ENCODE measurements around the gene PDZRN3. TPM values are rescaled to one million over a fixed set of nuclear protein-coding genes. Genes with fewer than 3 reads are reported as not detected.

Gene PDZRN3
- total RNA-seq, 1 donor from 2014 or later: 21.9 TPM

- Mint-ChIP-seq H3K9me3 (ENCODE audit: unreplicated experiment) (peaks cover 15% of the 10 kb centered on the region), H3K4me1 (ENCODE audit: low read depth, unreplicated experiment) (peaks cover 42% of the 10 kb centered on the region)
- TF ChIP-seq CTCF (IDR thresholded peaks at IDR 0.05; ENCODE audit: partially characterized antibody, unreplicated experiment): no peak
Observed at GRCh38 chr3:73426606-73427005, 198.1 kb downstream of the PDZRN3 start.

GRCh38 chr3:73423116-73423515 is 201.6 kb downstream of the PDZRN3 start:
- no peak for TF ChIP-seq CTCF (IDR thresholded peaks at IDR 0.05; ENCODE audit: partially characterized antibody, unreplicated experiment)
- no peak overlapping the region for H3K27ac Mint-ChIP-seq (ENCODE audit: unreplicated experiment)
- H3K27me3 Mint-ChIP-seq (ENCODE audit: unreplicated experiment): peaks cover 10% of the 10 kb centered on the region
- DNase-seq: no peak
- no peak overlapping the region for H3K4me3 Mint-ChIP-seq (ENCODE audit: unreplicated experiment)
- H3K9me3 Mint-ChIP-seq (ENCODE audit: unreplicated experiment): peaks cover 11% of the 10 kb centered on the region
- no peaks in the 10 kb centered on the region for H3K36me3 Mint-ChIP-seq (ENCODE audit: unreplicated experiment)
- H3K4me1 Mint-ChIP-seq (ENCODE audit: low read depth, unreplicated experiment): peaks cover 35% of the 10 kb centered on the region

More at GRCh38 chr3:73426606-73427005, 198.1 kb downstream of the PDZRN3 start:
- H3K36me3 Mint-ChIP-seq (ENCODE audit: unreplicated experiment): no peaks in the 10 kb centered on the region
- H3K4me3 Mint-ChIP-seq (ENCODE audit: unreplicated experiment): peak overlapping the region; percentile 13
- H3K27ac Mint-ChIP-seq (ENCODE audit: unreplicated experiment): peak overlapping the region; percentile 93
- no peak for DNase-seq
- peaks cover 7% of the 10 kb centered on the region for H3K27me3 Mint-ChIP-seq (ENCODE audit: unreplicated experiment)

GRCh38 chr3:73422571-73422970 is 202.2 kb downstream of the PDZRN3 start:
- Mint-ChIP-seq H3K4me1 (ENCODE audit: low read depth, unreplicated experiment) (peaks cover 31% of the 10 kb centered on the region), H3K36me3 (ENCODE audit: unreplicated experiment) (no peaks in the 10 kb centered on the region), H3K9me3 (ENCODE audit: unreplicated experiment) (peaks cover 6% of the 10 kb centered on the region), H3K4me3 (ENCODE audit: unreplicated experiment) (no peak overlapping the region), H3K27ac (ENCODE audit: unreplicated experiment) (no peak overlapping the region), H3K27me3 (ENCODE audit: unreplicated experiment) (peaks cover 8% of the 10 kb centered on the region)
- no peak for DNase-seq
- no peak for TF ChIP-seq CTCF (IDR thresholded peaks at IDR 0.05; ENCODE audit: partially characterized antibody, unreplicated experiment)

- H3K4me3 Mint-ChIP-seq (ENCODE audit: unreplicated experiment): no peak overlapping the region
- no peaks in the 10 kb centered on the region for H3K36me3 Mint-ChIP-seq (ENCODE audit: unreplicated experiment)
- H3K27me3 Mint-ChIP-seq (ENCODE audit: unreplicated experiment): peaks cover 4% of the 10 kb centered on the region
- no peak for TF ChIP-seq CTCF (IDR thresholded peaks at IDR 0.05; ENCODE audit: partially characterized antibody, unreplicated experiment)
- H3K4me1 Mint-ChIP-seq (ENCODE audit: low read depth, unreplicated experiment): peaks cover 12% of the 10 kb centered on the region
- DNase-seq: no peak
- H3K27ac Mint-ChIP-seq (ENCODE audit: unreplicated experiment): no peak overlapping the region
- H3K9me3 Mint-ChIP-seq (ENCODE audit: unreplicated experiment): no peaks in the 10 kb centered on the region
Observed at GRCh38 chr3:73419942-73420341, 204.8 kb downstream of the PDZRN3 start.

- Mint-ChIP-seq H3K4me3 (ENCODE audit: unreplicated experiment) (no peak overlapping the region), H3K9me3 (ENCODE audit: unreplicated experiment) (no peaks in the 10 kb centered on the region), H3K36me3 (ENCODE audit: unreplicated experiment) (no peaks in the 10 kb centered on the region), H3K27me3 (ENCODE audit: unreplicated experiment) (peaks cover 4% of the 10 kb centered on the region), H3K4me1 (ENCODE audit: low read depth, unreplicated experiment) (peaks cover 12% of the 10 kb centered on the region), H3K27ac (ENCODE audit: unreplicated experiment) (no peak overlapping the region)
- peak; percentile 55 for TF ChIP-seq CTCF (IDR thresholded peaks at IDR 0.05; ENCODE audit: partially characterized antibody, unreplicated experiment)
- no peak for DNase-seq
Observed at GRCh38 chr3:73419179-73419803, 205.4 kb downstream of the PDZRN3 start.

All from glutamatergic neuron (in vitro differentiated cells).